SK-N-SH (cell line): Measurements from ENCODE around the gene SSX7. TPM values are rescaled to one million over a fixed set of nuclear protein-coding genes. Genes with fewer than 3 reads are reported as not detected.
"Not testable (repeated sequence)": the region's sequence is repeated elsewhere in the genome, so short reads cannot be mapped to it uniquely, and the experiment has no call there.

ENCODE experiments used
- CTCF ChIA-PET: fragments of 300-600, 350-600 bp; formaldehyde crosslinking; extraction: SDS; loops from one replicate; lab custom pipeline; 2021; lab: Yijun Ruan, JAX
- POLR2A ChIA-PET: fragments of 350-600 bp; sonication (Branson Sonifier 250); formaldehyde crosslinking; extraction: SDS; loops from one replicate; lab custom pipeline; 2020; ENCODE audit warnings: antibody characterized with exemption, inconsistent platforms; lab: Yijun Ruan, JAX
- DNase-seq: peaks from one replicate; pipeline ENCODE4 v3.0.0; 2012
- H2AFZ ChIP-seq: fragments of 200-600 bp; sonication (generic); 2 replicates; pipeline ENCODE4 v1.8.1; 2016; ENCODE audit warnings: antibody characterized with exemption, mild to moderate bottlenecking, low read depth
- H3F3A ChIP-seq: fragments of 200-600 bp; sonication (generic); replicated peaks from 2 replicates; pipeline ENCODE3; 2016; ENCODE audit warnings: antibody characterized with exemption, mild to moderate bottlenecking; ENCODE audit not compliant: insufficient read depth
- H3K27ac ChIP-seq, 2 experiments: fragments of 200-500 bp in 1 of 2; fragments of 200-600 bp in 1 of 2; sonication (Bioruptor generic) in 1 of 2; sonication (generic), shearing (Covaris generic) in 1 of 2; 2 replicates each; pipeline versions ENCODE4 v1.5.1 to v1.6.1; 2014 to 2016; ENCODE audit warnings: low read depth in 2 of 2, inconsistent platforms in 1 of 2, low read length in 1 of 2, mild to moderate bottlenecking in 1 of 2, mixed read lengths in 1 of 2
- H3K27me3 ChIP-seq: fragments of 200-600 bp; sonication (generic), shearing (Covaris generic); 2 replicates; pipeline ENCODE4 v1.6.1; 2016; ENCODE audit warnings: mixed run types; ENCODE audit not compliant: insufficient read depth
- H3K36me3 ChIP-seq, 2 experiments: fragments of 200-500 bp in 1 of 2; fragments of 200-600 bp in 1 of 2; sonication (Bioruptor generic) in 1 of 2; sonication (generic) in 1 of 2; replicated peaks in 1 of 2; 2 replicates each; pipeline versions ENCODE3 to v1.5.1; 2014 to 2016; ENCODE audit warnings: low read length in 1 of 2, mild to moderate bottlenecking in 1 of 2; ENCODE audit not compliant: insufficient read depth in 2 of 2, control insufficient read depth in 1 of 2
- H3K4me1 ChIP-seq, 2 experiments: fragments of 200-500 bp in 1 of 2; fragments of 200-600 bp in 1 of 2; sonication (Bioruptor generic) in 1 of 2; sonication (generic), shearing (Covaris generic) in 1 of 2; 2 replicates each; pipeline versions ENCODE4 v1.5.1 to v1.6.1; 2014 to 2016; ENCODE audit warnings: low read depth in 1 of 2, low read length in 1 of 2, mixed run types in 1 of 2; ENCODE audit not compliant: insufficient read depth in 2 of 2, control insufficient read depth in 1 of 2
- H3K4me2 ChIP-seq: fragments of 200-600 bp; sonication (generic), shearing (Covaris generic); 2 replicates; pipeline ENCODE4 v1.6.1; 2017; ENCODE audit warnings: mixed run types
- H3K4me3 ChIP-seq, 2 experiments: fragments of 200-500 bp in 1 of 2; fragments of 200-600 bp in 1 of 2; sonication (Bioruptor generic) in 1 of 2; sonication (generic), shearing (Covaris generic) in 1 of 2; 2 replicates each; pipeline versions ENCODE4 v1.5.1 to v1.8.1; 2014 to 2016; ENCODE audit warnings: low read depth in 2 of 2, inconsistent platforms in 1 of 2, low read length in 1 of 2, mild to moderate bottlenecking in 1 of 2, mixed read lengths in 1 of 2, moderate library complexity in 1 of 2
- H3K79me2 ChIP-seq: fragments of 200-600 bp; sonication (generic); 2 replicates; pipeline ENCODE4 v1.8.1; 2017; ENCODE audit warnings: mild to moderate bottlenecking; ENCODE audit not compliant: insufficient read depth
- H3K9ac ChIP-seq: fragments of 200-600 bp; sonication (generic); 2 replicates; pipeline ENCODE4 v1.6.1; 2017; ENCODE audit warnings: mixed run types
- H3K9me2 ChIP-seq: fragments of 200-600 bp; sonication (generic); 2 replicates; pipeline ENCODE4 v1.6.1; 2017; ENCODE audit warnings: mixed run types
- H3K9me3 ChIP-seq: fragments of 200-600 bp; sonication (generic); 2 replicates; pipeline ENCODE4 v1.6.1; 2017; ENCODE audit warnings: mixed run types, mild to moderate bottlenecking, moderate library complexity
- H4K20me1 ChIP-seq: fragments of 200-600 bp; sonication (generic); 2 replicates; pipeline ENCODE4 v1.6.1; 2017; ENCODE audit warnings: mild to moderate bottlenecking, mixed run types; ENCODE audit not compliant: insufficient read depth
- ELF1 ChIP-seq: IDR thresholded peaks from 2 replicates; pipeline ENCODE4 v1.4.0; 2012
- EP300 ChIP-seq, 2 experiments: IDR thresholded peaks; 2 replicates each; pipeline versions ENCODE4 v1.4.0 to v1.6.1; 2012; ENCODE audit warnings: borderline replicate concordance in 1 of 2, low read depth in 1 of 2, low read length in 1 of 2
- FOSL2 ChIP-seq: IDR thresholded peaks from 2 replicates; pipeline ENCODE4 v1.4.0; 2012; ENCODE audit warnings: low read depth, mild to moderate bottlenecking, moderate library complexity, borderline replicate concordance
- FOXM1 ChIP-seq: IDR thresholded peaks from 2 replicates; pipeline ENCODE4 v1.4.0; 2012; ENCODE audit warnings: low read depth, mild to moderate bottlenecking
- GATA2 ChIP-seq: sonication (generic); formaldehyde crosslinking; IDR thresholded peaks from 2 replicates; pipeline ENCODE4 v1.5.0; 2020; ENCODE audit warnings: mild to moderate bottlenecking, missing genetic modification reagents
- IRF3 ChIP-seq: fragments of 150-350 bp; IDR thresholded peaks from 2 replicates; pipeline ENCODE4 v1.6.1; 2016; ENCODE audit warnings: mild to moderate bottlenecking, low read depth, low read length
- NFIC ChIP-seq: IDR thresholded peaks from 2 replicates; pipeline ENCODE4 v1.4.0; 2012; ENCODE audit warnings: borderline replicate concordance
- NRF1 ChIP-seq: IDR thresholded peaks from 2 replicates; pipeline ENCODE4 v1.6.1; 2012; ENCODE audit warnings: low read depth, mild to moderate bottlenecking, low read length
- POLR2AphosphoS5 ChIP-seq: IDR thresholded peaks from 2 replicates; pipeline ENCODE4 v1.6.1; 2012; ENCODE audit warnings: low read depth, low read length
- RAD21 ChIP-seq: IDR thresholded peaks from 2 replicates; pipeline ENCODE4 v1.6.1; 2012; ENCODE audit warnings: mild to moderate bottlenecking, low read length
- ZBTB33 ChIP-seq: IDR thresholded peaks from 2 replicates; pipeline ENCODE4 v1.4.0; 2012; ENCODE audit warnings: low read depth, borderline replicate concordance
- WGBS: methylation state at CpG from one replicate; pipeline ENCODE4 v1.1.6; 2017; ENCODE audit warnings: low lambda C conversion rate; 5-methylcytosine and 5-hydroxymethylcytosine counted together
- polyA plus RNA-seq, 3 experiments: library from polyadenylated mRNA; depleted of rRNA; stranded (reverse); fragments of >200 nt; gene quantifications; 2 replicates each; pipeline ENCODE4 v1.2.3, GENCODE V29; 2012

Gene SSX7
- polyA plus RNA-seq, 1 of the 3 experiments (the other 2 are of a cell fraction): not detected

DNA sequence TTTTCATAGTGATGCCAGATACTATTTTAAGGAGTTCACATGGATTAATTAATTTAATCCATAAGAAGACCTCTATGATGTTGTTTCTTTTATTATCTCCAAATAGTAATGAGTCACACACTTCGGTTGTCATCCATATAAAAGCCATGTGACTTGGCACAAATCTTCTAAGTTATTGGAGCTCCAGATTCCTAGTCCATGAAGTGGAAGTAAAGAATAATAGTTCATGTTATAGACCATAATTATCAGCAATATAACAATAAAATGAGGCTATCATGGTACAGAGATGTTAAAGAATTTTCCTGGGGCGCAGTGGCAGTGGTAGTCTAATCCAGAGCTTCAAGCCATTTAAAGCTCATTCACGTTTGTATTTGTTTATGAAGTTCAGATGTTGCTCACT is 26.2 kb downstream of the SSX7 start:
- 9% methylated on average over 3 of the region's 3 CpGs for WGBS
- H4K20me1 ChIP-seq, H3K36me3 ChIP-seq, H3K4me1 ChIP-seq, H3K9me3 ChIP-seq, H3K9ac ChIP-seq, H3F3A ChIP-seq, H3K9me2 ChIP-seq, H3K4me2 ChIP-seq, H3K4me3 ChIP-seq, H2AFZ ChIP-seq, CTCF ChIA-PET, DNase-seq, H3K27me3 ChIP-seq, H3K79me2 ChIP-seq, POLR2A ChIA-PET, H3K27ac ChIP-seq: not testable (repeated sequence)

GRCh38 chrX:52620661-52621060 is 34.0 kb downstream of the SSX7 start:
- DNase-seq, H3F3A ChIP-seq, H3K4me3 ChIP-seq, H3K9me3 ChIP-seq, H3K79me2 ChIP-seq, H3K9me2 ChIP-seq, H3K4me2 ChIP-seq, POLR2A ChIA-PET, H2AFZ ChIP-seq, H3K27ac ChIP-seq, H3K4me1 ChIP-seq, CTCF ChIA-PET, H3K9ac ChIP-seq, H4K20me1 ChIP-seq, H3K36me3 ChIP-seq: not testable (repeated sequence)
- whole genome bisulfite sequencing: 7% methylated on average over 8 of the region's 8 CpGs
- peaks cover 26% of the 10 kb centered on the region for H3K27me3 ChIP-seq

DNA sequence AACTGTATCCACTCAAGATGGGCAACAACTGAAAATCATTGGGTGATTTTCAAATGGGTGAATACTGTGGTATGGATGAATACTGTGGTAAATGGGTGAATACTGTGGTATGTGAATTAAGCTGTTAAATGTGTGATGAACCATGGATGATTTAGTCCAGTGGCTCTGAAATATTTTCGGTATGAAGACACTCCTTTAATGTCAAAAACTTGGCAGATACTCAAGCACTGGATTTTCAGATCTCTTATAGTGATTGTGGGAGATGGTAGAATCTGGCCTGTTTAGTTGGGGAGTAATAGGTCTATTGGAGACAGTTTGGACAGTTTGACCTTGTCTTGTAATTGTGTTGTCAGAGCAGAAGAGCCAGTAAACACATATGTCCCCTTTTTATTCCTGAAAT is 45.7 kb downstream of the SSX7 start:
- Histone ChIP-seq H2AFZ (no peak overlapping the region), H3K27me3 (peaks cover 26% of the 10 kb centered on the region; the same call in 1 of the 2 replicates), H3K9ac (no peak overlapping the region), H3K4me3 (no peak overlapping the region), H3K79me2 (no peaks in the 10 kb centered on the region), H3F3A (no peaks in the 10 kb centered on the region), H3K9me3 (no peaks in the 10 kb centered on the region), H3K4me1 (no peaks in the 10 kb centered on the region), H3K9me2 (no peaks in the 10 kb centered on the region), H3K27ac (no peak overlapping the region), H3K36me3 (no peaks in the 10 kb centered on the region), H3K4me2 (no peak overlapping the region), H4K20me1 (no peaks in the 10 kb centered on the region)
- DNase-seq: no peak
- no peak for TF ChIP-seq ELF1
- TF ChIP-seq RAD21: no peak
- no peak for TF ChIP-seq IRF3
- no peak for TF ChIP-seq ZBTB33
- no peak for TF ChIP-seq GATA2 (CRISPR knock-in tag)
- no peak for TF ChIP-seq FOSL2
- TF ChIP-seq EP300 (IDR thresholded peaks at IDR 0.05; ENCODE audit: borderline replicate concordance in 1 of 2, low read depth in 1 of 2, low read length in 1 of 2): no peak
- TF ChIP-seq POLR2AphosphoS5: no peak
- no peak for TF ChIP-seq NFIC
- TF ChIP-seq NRF1: no peak
- no peak for TF ChIP-seq FOXM1
- ChIA-PET POLR2A (no interaction called here), CTCF (no interaction called here)
- WGBS: 0% methylated on average over 1 of the region's 1 CpG

GRCh38 chrX:52603151-52603550 is 51.5 kb downstream of the SSX7 start:
- WGBS: 2% methylated on average over 8 of the region's 8 CpGs

More at GRCh38 chrX:52603151-52603550, 51.5 kb downstream of the SSX7 start:
- H4K20me1 ChIP-seq, POLR2A ChIA-PET, H3K4me2 ChIP-seq, H2AFZ ChIP-seq, CTCF ChIA-PET, H3K79me2 ChIP-seq, DNase-seq, H3K9me3 ChIP-seq, H3K36me3 ChIP-seq, H3K9me2 ChIP-seq, H3K4me1 ChIP-seq, H3K4me3 ChIP-seq, H3K27ac ChIP-seq, H3K9ac ChIP-seq, H3F3A ChIP-seq: not testable (repeated sequence)
- H3K27me3 ChIP-seq: peaks cover 13% of the 10 kb centered on the region; the same call in 1 of the 2 replicates
